Stimulated activated CD8-positive, alpha-beta memory T cell treated with anti-CD3 and anti-CD28 coated beads, Interleukin-7, amount 100 ng/mL, for 48 hours (primary cell): ENCODE results near the gene NMB.
"Not testable (repeated sequence)": the region's sequence is repeated elsewhere in the genome, so short reads cannot be mapped to it uniquely, and the experiment has no call there.

ENCODE experiments used
- DNase-seq, 2 donors: peaks; one replicate each; pipeline ENCODE4 v3.0.0-alpha.2; 2020; ENCODE audit warnings: low read depth in 1 of 2; ENCODE audit errors: extremely low read depth in 1 of 2

The NMB gene

DNA sequence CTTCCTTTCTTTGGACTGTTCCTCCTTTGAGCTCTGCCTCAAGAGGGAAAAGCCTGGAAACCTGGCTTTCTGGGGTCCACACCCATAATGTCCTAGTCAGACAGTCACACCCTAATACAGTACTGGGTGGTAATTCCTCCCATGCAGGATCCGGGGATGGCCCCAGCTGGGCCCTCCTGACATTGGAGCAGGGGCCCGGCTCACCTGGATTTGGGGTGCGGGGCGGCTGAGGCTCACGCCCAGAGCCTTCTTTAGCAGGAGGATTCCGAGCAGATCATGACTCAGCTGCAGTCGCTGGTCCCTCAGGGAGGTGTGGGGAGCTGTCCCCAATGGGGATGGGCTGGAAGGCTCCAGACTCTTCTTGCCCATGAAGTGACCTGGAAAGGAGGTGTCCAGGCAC is 1.0 kb downstream of the NMB start:
- DNase-seq = no peak

DNA sequence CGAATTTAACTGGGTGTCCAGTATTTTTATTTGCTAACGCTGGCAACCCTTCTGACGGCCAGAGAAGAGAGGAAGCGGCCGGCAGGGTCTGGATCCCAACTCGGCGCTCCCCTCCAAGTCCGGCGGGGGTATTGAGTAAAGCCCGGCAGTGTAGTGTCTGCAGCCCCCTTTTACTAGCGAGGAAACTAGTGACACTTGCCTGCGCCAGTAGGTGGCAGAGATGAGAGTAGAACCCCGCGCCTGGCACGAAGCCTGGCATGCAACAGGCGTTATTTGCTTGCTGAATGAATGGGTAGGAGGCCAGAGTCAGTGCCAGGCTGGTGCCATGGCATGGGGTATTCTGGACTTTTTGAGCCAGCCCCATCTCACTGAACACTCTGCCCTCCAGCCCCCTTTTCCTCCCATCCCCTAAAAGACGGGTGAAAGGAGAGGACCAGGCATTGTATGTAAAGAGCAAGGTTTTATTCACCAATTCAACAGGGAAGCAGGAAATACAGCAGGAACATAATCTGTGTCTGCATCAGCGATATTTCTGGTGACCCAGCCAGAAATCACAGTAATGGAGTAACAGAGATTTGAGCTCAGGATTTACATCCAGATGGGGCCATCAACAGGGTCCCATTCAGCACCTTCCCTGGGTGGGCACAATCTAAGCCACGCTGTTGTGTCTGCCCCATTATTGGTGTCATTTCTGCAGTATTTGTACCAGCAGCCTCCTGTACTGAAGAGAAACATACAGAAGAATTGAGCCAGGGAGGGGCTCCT is 3.1 kb downstream of the NMB start:
- peak; percentile 40 to 66 for DNase-seq

DNA sequence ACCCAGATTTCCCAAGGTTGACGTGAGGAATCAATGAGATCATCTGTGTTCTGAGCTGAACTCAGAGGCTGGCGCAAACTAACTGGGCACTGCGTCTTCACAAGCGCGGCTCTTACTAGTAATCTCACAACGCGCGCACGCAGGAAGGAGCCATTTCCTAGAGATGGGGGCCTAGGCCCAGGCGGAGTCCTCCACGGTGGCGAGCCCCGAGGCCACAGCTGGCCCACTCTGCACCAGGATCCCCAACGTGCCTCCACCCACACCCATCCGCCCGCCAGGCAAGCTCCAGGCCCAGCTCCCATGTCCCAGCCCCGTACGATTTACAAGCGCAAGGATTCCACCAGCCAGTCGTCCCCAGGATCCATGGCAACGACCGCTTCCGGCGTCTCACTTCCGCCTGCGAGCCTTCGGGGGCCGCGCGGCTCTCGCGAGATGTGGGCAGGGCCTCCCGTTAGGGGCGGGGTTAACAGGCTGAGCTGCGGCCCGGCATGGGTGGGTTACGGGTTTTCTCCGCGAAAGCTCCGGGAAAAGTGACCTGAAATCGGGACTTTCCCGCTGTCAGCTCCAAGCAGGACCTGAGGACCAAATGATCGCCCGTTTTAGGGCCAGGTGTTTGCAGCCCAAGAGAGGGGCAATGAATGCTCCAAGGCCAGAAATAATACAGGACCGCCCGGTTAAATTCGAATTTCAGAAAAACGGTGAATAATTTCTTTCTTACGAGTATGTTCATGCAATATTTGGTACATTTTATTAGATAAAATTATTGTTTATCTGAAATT is 3.9 kb downstream of the NMB start, which contains the start of gene WDR73:
Gene WDR73 (minus strand): TSS at position 374 of the 779 bp plus-strand sequence. CDS start 9 bp downstream, at position 365.
- peak; percentile 92 to 94 for DNase-seq

DNA sequence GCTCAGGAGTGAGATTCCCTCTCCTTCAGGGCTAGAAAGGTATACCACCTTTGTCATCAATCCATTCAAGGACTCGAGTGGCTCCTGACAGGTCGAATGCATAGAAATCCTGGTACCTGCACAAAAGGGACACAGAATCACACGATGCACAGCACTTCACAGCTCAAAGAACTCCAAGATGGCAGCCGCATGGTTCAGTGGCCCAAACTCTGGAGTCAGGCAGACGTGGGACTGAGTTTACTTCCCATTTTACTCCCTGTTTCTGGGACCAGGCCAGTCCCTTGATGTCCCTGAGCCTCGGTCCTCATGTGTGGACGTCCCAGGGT is 4.5 kb downstream of the NMB start:
- no peak for DNase-seq

DNA sequence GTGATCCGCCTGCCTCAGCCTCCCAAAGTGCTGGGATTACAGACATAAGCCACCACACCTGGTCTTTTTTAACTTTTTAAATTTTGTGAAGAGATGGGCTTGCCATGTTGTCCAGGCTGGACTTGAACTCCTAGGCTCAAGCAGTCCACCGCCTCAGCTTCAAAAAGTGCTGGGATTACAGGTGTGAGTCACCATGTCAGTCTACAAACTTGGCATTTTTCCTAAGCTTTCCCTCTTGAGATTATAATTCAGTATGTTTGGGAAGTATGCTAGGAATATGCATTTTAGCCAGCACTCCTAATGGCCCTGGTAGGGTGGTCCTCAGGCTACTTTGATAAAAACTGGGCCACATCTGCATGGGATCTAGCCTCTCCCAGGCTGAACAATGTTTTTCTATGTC is 8.3 kb downstream of the NMB start:
- no peak for DNase-seq

DNA sequence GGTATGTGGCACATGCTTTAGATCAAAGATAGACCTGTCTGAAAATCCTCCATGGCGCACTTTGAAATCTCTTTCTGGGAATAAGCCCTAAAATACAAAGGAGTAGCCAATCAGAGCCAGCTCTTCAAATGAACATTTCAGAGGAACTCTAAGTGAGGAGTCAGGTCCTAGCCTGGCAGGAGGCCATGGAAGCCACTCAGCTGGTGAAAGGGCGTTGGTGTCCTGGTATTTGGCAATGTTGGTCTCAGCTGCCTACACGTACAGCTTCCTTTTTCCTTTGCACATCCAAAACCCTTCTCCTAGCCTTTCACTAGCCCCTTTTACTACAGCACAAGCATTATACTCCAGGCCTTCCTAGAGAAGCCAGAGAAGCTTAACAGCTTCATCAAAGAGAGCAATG is 9.5 kb downstream of the NMB start:
- no peak for DNase-seq

DNA sequence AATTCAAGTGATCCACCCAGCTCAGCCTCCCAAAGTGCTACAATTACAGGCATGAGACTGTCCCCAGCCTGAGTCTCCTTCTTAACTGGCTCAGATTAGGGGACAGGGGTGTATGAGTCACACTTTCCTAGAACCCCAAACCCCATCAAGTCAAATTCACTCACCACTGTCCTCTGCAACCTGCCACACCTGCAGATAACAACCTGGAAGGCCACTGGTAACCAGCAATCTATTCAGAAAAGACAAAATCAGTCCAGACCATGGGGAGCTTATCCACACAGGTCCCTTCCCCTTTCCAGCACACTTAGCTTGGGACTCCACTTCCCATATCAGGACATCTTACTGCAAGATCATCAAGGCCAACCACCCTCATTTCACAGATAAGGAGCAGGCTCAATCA is 10.3 kb downstream of the NMB start:
- no peak for DNase-seq

DNA sequence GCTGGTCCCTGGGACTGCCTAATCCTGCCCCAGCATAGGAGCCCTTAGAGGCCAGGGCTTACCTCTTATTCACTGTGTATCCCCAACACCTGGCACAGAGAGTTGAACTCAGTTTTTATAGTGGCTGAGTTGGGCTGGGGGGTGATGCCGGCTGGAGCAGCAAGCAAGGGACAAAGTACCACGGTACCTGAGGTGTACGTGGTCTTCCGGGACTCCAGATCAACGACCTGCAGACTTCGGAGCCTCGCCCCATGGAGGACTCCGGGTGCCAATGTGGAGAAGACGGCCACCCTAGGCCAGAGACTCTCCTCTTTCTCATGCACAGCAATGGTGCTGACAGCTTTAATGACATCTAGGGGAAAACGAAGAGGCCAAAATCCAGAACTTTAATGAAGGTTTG is 12.0 kb downstream of the NMB start:
- DNase-seq = no peak

DNA sequence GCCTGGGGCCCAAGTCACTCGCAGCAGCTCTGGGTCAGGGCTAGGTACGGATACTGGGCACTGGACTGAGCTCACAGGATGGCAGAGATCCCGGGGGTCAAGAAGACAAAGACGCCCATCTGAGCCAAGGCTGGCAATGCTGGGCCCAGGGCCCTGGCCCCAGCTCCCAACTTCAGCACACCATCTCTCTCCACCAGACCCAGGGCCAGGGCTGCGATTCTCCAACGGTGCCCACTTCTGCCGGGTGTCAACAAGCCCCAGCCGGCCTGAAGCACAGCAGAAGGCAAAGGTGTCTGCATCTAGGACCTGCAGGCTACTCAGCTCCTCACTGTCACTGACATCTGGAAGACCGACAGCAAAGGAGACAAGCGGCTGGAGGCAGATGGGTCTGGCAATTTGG is 12.5 kb downstream of the NMB start:
- no peak for DNase-seq

DNA sequence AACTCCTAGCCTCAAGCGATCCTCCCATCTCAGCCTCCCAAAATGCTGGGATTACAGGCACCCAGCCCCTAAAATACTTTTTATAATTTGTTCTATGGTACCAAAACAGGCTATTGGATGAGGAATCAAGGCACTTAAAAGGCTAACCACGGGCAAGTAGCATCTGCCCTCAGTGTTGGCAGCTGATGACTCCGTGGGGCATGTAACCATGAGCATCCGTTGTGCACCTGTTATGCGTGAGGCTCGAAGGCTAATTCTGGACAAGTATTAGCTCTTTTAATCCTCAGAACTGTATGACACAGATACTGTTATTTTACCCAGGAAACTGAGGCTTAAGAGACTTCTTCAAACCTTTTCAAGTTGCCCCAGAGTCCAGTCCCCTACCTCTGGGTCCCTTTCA is 14.2 kb downstream of the NMB start:
- no peak for DNase-seq

DNA sequence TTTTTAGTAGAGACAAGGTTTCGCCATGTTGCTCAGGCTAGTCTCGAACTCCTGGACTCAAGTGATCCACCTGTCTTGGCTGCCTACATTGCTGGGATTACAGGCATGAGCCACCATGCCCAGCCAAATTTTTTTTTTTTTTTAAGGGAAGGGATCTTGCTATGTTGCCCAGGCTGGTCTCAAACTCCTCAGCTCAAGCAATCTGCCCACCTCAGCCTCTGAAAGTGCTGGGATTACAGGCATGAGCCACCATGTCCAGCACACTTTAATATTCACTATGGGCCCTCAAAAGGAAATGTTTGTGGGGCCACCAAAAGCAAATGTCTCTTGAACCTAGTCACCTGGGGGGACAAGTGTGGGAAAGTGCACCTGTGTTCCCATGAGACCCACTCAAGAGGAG is 15.4 kb downstream of the NMB start:
- DNase-seq = not testable (repeated sequence)

DNA sequence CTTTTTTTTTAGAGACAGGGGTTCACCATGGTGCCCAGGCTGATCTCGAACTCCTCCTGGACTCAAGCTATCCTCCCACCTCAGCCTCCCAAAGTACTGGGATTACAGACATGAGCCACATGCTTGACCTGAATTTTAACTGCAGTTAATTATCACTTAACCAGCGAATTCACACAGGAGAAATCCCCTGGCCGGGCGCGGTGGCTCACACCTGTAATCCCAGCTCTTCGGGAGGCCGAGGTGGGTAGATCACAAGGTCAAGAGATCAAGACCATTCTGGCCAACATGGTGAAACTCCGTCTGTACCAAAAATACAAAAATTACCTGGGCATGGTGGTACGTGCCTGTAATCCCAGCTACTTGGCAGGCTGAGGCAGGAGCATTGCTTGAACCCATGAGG is 16.1 kb downstream of the NMB start:
- not testable (repeated sequence) for DNase-seq

DNA sequence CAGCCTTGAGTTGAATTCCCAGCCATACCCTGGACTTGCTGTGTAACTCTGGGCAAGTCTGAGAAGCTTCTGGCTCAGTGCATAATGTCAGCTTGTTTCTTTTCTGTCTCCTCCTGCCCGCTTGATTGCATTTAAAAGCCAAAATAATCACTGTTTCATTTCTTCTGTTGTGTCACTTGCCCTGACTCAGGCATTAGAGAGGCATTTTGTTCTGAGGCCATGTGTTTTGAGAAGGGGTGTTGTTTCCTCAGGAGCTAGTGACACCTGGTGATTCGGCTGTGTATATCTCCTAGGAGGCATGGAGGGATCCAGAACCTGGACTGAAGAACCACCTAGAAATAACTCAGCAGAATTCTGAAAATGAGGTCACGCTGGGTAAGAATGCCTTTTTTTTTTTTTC is 19.9 kb downstream of the NMB start:
- DNase-seq = no peak

DNA sequence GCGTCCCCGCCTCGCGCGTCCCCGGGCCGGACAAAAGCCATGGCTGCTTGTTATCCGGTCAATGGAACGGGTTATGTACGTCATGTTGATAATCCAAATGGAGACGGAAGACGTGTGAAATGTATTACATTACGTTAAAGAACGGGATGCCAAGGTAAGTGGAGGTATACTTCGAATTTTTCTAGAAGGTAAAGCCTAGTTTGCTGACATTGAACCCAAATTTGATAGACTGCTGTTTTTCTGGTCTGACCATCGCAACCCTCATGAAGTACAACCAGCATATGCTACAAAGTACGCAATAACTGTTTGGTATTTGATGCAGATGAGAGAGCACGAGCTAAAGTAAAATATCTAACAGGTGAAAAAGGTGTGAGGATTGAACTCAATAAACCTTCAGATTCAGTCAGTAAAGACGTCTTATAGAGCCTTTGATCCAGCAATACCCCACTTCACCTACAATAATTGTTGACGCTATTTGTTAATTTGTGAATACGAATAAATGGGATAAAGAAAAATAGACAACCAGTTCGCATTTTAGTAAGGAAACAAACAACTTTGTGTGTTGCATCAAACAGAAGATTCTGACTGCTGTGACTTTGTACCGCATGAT is 23.7 kb downstream of the NMB start:
- no peak for DNase-seq

DNA sequence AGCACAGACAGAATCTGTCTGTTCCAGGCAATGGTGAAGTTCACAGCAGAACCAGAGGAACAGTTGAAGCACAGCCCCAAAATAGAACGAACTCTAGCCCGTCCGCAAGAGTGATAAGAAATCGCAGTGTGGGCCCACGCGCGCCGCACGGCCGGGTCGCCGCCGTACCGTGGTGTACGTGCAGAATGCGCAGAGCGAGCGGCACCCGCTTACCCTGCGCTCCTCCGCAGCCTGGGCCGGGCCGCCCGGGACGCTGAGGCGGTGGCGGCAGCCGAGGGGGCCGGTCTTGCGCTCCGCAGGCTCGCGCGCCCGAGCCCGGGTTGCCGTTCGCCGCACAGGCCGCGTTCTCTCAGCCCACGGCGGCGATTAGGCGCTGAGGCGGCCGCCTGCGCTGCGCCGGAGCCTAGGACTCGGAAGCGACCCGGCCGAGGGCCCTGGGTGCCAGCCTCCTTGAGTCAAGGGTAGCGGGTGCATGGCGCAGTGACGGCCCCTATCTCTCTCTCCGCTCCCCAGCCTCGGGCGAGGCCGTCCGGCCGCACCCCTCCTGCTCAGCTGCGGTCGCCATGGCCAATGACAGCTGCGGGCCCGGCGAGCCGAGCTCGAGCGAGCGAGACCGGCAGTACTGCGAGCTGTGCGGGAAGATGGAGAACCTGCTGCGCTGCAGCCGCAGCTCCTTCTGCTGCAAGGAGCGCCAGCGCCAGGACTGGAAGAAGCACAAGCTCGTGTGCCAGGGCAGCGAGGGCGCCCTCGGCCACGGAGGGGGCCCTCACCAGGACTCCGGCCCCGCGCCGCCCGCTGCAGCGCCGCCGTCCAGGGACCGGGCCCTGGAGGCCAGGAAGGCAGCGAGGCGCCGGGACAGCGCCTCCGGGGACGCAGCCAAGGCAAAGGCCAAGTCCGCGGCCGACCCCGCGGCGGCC is 24.4 kb downstream of the NMB start:
- peak; percentile 45 for DNase-seq

DNA sequence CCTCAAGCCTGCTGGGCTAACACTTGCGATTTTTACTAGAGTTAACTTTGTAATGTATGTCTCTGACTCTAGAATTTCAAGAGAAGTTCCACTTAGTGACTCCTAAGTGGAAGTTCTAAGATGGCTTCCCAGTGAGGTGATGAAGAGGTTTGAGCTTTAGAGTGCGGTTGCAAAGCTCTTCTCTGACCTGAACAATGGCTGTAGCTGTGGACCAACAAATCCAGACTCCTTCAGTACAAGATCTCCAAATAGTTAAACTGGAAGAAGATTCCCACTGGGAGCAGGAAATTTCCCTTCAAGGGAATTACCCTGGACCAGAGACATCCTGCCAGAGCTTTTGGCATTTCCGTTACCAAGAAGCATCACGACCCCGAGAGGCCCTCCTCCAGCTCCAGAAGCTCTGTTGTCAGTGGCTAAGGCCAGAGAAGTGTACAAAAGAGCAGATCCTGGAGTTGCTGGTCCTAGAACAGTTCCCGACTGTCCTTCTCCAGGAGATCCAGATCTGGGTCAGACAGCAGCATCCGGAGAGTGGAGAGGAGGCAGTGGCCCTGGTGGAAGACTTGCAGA is 26.2 kb downstream of the NMB start:
- DNase-seq = no peak

DNA sequence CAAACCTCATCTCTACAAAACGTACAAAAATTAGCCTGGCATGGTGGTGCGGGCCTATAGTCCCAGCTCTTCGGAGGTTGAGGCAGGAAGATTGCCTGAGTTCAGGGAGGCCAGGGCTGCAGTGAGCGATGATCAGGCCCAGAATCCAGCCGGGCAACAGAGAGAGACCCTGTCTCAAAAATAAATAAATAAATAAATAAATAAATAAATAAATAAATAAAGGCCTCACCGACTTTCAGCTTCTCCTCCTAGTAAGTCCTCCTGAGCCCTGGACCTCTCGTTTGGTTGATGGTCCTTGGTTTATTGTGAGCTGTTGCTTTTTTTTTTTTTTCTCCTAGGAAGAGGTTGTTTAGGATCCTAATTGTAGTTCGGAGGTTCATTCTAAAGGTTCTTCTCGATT is 29.0 kb downstream of the NMB start:
- DNase-seq = no peak

DNA sequence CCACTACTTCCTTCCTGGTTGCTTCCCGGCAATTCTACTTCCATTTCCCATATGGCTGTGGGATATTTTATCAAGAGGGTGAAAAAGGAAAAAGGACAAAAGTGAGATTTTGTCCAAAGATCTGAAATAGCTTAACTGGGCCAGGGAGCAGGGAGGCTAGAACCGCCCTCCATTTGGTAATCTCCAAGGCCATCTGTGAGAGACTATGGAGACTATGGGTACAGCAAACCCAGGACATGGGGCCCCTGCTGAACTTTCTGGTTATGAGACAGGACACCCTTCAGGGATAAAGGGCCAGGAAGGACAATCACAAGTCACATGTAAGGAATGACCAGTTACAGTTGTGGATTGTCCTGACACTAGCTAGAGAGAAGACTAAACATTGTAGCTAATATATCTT is 32.9 kb downstream of the NMB start:
- no peak for DNase-seq

DNA sequence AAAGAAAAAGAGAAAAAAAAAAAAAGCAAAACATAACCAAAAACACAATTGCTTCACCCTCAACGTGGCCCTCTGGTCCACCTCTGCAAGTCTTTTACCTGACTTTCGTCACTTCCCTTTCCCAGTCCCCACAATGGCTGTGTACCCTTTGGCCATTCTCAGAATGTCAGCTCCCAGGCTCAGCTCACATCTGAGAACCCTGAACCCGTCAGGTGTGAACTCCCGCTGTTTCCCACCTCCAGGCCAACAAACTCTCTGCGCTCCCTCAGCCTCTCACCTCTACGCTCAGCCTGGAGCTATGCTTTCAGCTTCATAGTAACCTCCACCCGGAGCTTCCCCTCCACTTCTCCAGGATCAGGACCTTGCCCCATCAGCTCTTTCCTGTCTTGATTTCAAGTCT is 33.6 kb downstream of the NMB start:
- no peak for DNase-seq

DNA sequence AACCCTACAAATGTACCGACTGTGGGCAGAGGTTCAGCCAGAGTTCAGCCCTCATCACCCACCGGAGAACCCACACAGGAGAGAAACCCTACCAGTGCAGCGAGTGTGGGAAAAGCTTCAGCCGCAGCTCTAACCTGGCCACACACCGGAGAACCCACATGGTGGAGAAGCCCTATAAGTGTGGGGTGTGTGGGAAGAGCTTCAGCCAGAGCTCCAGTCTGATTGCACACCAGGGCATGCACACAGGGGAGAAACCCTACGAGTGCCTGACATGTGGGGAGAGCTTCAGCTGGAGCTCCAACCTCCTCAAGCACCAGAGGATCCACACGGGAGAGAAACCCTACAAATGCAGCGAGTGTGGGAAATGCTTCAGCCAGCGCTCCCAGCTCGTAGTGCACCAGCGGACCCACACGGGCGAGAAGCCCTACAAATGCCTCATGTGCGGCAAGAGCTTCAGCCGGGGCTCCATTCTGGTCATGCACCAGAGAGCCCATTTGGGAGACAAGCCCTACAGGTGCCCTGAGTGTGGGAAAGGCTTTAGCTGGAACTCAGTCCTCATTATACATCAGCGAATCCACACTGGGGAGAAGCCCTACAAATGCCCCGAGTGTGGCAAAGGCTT is 36.5 kb downstream of the NMB start:
- no peak for DNase-seq
